Activated CD8-positive, alpha-beta memory T cell treated with anti-CD3 and anti-CD28 coated beads, Interleukin-2, amount 50 U/mL, for 24 hours (primary cell): ENCODE measurements around the gene RLN1.
"Not testable (repeated sequence)": the region's sequence is repeated elsewhere in the genome, so short reads cannot be mapped to it uniquely, and the experiment has no call there.

Experiments used
- DNase-seq: peaks from one replicate; pipeline ENCODE4 v3.0.0-alpha.2; 2020; ENCODE audit errors: extremely low read depth

The RLN1 gene, protein sequence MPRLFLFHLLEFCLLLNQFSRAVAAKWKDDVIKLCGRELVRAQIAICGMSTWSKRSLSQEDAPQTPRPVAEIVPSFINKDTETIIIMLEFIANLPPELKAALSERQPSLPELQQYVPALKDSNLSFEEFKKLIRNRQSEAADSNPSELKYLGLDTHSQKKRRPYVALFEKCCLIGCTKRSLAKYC

DNA sequence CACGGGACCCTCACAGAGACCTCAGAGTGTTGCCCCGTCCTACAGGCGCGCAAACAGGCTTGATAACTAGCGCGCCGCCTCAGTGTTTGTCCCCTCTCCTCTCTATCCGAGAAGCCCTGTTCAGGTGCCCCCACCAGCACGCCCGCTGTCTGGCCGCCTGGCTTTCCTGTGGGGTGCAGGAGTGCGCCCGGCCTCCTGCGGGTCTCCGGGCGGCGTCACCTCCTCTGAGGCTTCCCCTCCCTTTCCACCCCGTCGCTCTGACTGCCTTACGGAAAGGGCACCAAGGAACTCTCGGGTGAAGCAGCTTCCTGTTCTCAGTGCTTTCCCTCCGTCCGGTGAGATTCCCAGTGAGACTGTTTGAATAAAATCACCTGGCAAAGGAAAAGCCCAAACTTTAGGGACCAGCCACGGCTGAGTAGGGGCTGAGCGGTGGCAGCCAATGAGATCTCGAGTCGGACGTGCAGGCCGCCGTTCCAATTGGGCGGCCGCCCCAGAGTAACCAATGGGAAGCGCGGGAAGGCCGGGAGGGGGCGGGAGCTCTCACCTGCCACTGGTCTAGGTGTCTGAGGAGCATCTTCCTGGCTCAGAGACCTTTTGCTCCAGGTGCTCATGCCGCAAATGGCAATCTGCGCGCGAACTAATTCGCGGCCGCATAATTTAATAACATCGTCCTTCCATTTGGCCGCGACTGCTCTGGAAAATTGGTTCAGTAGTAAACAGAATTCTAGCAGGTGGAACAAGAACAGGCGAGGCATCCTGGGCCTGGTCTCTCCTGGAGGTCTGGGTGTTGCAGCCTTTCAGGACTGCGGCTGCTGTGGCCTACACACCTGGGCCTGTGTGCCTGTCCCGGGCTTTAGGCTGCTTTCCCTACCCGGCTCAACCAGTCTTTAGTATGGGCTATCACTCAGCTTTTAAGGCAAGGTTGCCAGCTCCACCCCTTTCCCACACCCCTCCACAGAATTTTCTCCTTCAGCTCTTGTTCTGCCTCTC is at the start of gene RLN1:
RLN1 (minus strand) TSS at position 885 of the 990 bp plus-strand sequence; CDS start at position 755, 130 bp downstream.
- not testable (repeated sequence) for DNase-seq

GRCh38 chr9:5389109-5389732 is 49.5 kb upstream of the RLN1 start:
- DNase-seq, result no peak

DNA sequence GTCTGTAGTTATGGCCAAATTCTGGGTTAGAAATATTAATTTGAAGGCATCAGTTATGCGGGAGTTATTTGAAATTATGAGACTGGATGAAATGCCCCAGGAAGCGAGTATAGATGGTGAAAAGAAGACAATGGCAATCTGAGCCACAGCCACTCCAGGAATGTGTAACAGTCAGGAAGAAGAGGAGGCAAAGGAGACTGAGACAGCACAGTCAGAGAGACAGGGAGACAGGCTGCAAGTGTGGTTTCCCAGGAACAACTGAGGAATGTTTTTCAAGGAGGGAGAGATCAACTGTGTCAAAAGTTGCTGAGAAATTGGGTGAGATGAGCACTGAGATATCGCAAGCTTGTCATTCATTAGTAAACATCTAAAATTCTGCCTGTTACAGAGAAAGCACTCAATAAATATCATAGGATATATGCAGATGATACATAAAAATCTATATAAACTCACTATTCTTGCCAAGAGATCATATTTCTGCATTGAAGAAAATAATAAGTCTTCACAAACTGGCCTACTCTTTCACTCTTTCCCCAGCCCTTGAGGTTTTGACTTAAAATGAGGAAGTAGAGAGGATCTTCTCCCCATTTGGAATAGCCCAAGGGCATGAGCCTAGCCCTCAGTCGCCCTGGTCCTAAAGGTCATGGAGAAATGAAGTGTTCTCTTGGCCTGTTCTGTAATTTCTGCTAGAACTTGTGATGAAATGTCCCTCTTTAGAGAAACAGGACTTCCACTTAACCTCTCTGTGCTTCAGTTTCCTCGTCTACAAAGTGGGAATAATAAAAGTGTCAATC is 48.5 kb upstream of the RLN1 start:
- DNase-seq, result no peak

- DNase-seq, result no peak
Measured at GRCh38 chr9:5384436-5384835, 44.8 kb upstream of the RLN1 start.

- no peak for DNase-seq
Measured at GRCh38 chr9:5382479-5382878, 42.8 kb upstream of the RLN1 start.

GRCh38 chr9:5375790-5376477 is 36.3 kb upstream of the RLN1 start:
- no peak for DNase-seq

- DNase-seq, result no peak
Measured at GRCh38 chr9:5375091-5375490, 35.4 kb upstream of the RLN1 start.

DNA sequence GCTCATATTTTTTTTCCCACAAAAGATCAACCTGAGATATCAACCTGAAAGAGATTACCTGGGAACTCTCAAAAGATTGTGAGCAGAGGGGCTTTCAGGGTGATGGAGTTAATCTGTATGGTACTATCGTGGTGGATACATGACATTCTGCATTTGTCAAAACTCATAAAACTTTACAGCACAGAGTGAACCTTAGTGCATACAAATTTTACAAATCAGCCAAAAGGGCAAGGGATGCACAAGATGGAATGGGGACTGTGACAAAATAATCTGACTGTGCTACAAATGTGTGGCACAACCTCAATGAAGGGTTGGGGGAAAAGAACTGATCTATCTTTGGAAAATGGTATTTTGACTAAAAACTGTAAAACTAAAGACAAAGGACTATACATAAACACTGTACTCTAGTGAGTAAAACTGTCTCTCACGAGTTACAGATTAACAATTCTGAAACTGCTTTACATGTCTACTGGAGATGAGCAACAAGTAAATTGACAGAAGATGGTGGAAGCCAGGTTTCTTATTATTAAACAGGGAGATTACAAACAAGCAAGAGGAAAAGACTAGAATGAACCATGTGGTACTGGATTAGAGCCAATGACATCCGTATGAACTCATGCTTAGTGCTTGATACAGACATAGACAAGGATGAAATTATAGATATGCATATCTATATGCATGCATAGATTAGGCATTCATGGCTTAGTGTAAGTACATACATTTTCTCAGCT is 24.8 kb upstream of the RLN1 start:
- DNase-seq, result no peak

DNA sequence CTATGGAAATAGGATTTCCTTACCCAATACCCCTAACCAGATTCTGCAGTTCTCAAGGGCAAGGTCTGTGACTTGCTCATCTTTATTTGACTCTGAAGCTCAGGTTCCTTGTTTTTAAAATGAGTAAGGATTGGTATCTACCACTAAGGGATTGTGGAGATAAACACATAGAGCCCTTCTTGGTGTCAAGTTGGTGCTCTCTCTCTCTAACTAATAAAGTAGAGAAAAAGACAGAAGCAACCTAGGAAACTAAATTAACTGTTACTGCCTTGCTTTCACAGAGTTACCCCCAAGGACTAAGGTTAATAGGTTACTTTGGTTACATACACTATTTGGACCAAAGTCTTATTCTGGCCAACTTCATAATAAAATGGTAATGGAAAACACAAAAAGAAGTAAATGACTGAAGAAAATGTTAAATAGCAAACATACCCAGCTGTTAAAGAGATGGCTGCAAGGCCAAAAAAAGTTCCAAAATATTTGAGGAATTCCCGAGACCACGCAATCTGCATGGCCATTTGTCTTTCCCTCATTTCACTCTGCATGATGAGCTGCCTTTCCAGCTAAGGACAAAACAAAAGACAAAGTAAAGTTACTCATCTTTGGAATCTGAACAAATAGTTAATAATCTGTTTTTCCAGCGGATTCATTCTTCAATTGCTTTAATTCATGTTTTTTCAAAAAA is 21.8 kb upstream of the RLN1 start:
- no peak for DNase-seq

DNA sequence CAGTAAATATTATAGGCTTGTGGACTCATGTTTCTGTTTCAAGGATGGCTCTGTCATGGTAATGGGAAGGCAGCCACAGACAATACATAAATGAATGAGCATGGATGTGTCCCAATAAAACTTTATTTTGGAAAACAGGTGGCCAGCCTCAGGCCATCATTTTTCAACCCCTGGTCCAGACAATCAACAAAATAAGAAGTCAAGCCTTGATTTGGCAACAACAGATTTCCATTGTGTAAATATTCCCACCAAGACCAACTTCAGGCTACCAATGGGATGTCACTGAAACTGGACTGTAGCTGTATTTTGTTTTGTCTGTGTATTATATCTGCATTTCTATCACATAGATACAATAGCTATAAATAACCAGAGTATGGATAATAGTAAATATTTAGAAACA is 20.7 kb upstream of the RLN1 start:
- no peak for DNase-seq

GRCh38 chr9:5357431-5358105 is 17.9 kb upstream of the RLN1 start:
- DNase-seq, result no peak

GRCh38 chr9:5355817-5356216 is 16.1 kb upstream of the RLN1 start:
- no peak for DNase-seq

DNA sequence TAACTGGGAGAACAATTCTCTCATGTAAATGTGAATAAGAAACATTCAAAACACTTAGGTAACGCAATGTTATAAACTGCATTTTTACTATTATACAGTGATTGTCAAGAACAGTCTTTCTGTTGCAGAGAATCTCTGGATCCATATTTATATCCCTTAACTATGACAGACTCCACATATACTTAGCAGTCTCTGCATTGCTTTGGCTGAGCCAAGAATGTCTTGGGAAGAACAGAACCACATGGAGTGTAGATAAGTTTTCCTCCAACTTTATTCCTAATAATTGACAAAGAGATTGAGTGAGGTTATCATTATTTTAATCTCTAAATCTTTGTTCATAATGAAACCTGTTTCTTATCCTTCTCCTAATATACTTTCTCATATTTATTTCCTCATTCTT is 15.6 kb upstream of the RLN1 start:
- DNase-seq, result no peak

DNA sequence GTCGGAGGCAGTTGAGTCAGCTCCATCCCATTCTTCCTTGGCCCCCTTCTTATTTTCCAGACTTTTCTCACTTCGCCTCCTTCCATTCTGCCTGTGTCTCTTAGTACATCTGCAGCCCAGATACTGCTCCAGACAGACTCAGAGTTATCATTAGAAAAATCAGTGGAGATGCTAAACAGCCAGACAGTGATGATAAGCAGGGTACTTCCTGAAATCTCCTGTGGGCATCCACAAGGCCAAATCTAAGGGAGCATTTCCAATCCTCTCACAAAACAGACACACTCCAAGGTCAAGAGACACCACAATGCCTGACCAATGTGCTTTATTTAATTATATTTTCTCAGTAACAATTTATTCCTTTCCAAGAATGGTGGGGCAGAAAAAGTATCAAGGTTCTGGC is 14.5 kb upstream of the RLN1 start:
- DNase-seq, result no peak

DNA sequence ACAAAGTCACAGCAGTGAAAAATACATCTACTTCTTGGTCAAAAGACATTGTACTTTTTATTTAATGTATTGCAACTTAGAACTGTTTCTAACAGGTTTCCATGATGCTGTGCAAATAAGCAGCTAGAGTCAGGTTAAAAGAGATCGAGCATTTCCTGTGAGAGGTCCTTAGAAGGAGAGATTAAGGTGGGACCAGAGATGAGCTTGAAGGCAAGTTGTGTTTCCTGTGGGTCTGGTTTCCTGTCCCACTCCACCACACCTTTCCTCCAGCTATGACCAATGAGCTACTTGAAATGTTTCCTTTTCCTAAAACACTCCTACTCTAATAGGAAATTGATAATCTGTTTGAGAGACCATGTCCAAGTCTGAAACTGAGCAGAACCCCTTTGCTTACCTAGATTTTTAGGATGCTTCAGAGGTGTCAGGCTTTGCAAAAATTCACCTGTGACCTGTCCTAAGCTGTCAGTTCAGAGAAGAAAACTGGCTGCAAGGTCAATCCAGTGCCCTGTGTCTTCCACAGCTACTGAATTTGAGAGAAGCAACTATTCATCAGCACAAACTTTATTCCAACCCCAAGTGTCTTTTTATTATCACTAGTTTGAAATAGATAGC is 13.1 kb upstream of the RLN1 start:
- no peak for DNase-seq

- no peak for DNase-seq
Measured at GRCh38 chr9:5336688-5337087, 3.0 kb downstream of the RLN1 start.

- DNase-seq, result not testable (repeated sequence)
Measured at GRCh38 chr9:5331276-5331675, 8.4 kb downstream of the RLN1 start.

GRCh38 chr9:5326893-5327548 is 12.7 kb downstream of the RLN1 start:
- DNase-seq, result no peak
